ENCODE measurements around the gene EIF2B4. TPM values are rescaled to one million over a fixed set of nuclear protein-coding genes. Genes with fewer than 3 reads are reported as not detected.
A peak's percentile ranks its signal among the peaks of the same experiment; 100 is the strongest.

Gene EIF2B4
- total and polyA plus RNA-seq, 9 of the 15 experiments (the other 6 are each of a cell fraction or from before 2014, with no cell fraction given), result 29.7 to 80.3 (median 58.9) TPM

- TF ChIP-seq, protein P1, sequence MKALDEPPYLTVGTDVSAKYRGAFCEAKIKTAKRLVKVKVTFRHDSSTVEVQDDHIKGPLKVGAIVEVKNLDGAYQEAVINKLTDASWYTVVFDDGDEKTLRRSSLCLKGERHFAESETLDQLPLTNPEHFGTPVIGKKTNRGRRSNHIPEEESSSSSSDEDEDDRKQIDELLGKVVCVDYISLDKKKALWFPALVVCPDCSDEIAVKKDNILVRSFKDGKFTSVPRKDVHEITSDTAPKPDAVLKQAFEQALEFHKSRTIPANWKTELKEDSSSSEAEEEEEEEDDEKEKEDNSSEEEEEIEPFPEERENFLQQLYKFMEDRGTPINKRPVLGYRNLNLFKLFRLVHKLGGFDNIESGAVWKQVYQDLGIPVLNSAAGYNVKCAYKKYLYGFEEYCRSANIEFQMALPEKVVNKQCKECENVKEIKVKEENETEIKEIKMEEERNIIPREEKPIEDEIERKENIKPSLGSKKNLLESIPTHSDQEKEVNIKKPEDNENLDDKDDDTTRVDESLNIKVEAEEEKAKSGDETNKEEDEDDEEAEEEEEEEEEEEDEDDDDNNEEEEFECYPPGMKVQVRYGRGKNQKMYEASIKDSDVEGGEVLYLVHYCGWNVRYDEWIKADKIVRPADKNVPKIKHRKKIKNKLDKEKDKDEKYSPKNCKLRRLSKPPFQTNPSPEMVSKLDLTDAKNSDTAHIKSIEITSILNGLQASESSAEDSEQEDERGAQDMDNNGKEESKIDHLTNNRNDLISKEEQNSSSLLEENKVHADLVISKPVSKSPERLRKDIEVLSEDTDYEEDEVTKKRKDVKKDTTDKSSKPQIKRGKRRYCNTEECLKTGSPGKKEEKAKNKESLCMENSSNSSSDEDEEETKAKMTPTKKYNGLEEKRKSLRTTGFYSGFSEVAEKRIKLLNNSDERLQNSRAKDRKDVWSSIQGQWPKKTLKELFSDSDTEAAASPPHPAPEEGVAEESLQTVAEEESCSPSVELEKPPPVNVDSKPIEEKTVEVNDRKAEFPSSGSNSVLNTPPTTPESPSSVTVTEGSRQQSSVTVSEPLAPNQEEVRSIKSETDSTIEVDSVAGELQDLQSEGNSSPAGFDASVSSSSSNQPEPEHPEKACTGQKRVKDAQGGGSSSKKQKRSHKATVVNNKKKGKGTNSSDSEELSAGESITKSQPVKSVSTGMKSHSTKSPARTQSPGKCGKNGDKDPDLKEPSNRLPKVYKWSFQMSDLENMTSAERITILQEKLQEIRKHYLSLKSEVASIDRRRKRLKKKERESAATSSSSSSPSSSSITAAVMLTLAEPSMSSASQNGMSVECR (CRISPR knock-in tag; IDR thresholded peaks at IDR 0.05), result no peak
- TF ChIP-seq, protein P2, sequence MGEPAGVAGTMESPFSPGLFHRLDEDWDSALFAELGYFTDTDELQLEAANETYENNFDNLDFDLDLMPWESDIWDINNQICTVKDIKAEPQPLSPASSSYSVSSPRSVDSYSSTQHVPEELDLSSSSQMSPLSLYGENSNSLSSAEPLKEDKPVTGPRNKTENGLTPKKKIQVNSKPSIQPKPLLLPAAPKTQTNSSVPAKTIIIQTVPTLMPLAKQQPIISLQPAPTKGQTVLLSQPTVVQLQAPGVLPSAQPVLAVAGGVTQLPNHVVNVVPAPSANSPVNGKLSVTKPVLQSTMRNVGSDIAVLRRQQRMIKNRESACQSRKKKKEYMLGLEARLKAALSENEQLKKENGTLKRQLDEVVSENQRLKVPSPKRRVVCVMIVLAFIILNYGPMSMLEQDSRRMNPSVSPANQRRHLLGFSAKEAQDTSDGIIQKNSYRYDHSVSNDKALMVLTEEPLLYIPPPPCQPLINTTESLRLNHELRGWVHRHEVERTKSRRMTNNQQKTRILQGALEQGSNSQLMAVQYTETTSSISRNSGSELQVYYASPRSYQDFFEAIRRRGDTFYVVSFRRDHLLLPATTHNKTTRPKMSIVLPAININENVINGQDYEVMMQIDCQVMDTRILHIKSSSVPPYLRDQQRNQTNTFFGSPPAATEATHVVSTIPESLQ (CRISPR knock-in tag; IDR thresholded peaks at IDR 0.05), result no peak
- TF ChIP-seq ZNF263 (CRISPR knock-in tag; IDR thresholded peaks at IDR 0.05; ENCODE audit: borderline replicate concordance), result no peak
- TF ChIP-seq, protein P3, sequence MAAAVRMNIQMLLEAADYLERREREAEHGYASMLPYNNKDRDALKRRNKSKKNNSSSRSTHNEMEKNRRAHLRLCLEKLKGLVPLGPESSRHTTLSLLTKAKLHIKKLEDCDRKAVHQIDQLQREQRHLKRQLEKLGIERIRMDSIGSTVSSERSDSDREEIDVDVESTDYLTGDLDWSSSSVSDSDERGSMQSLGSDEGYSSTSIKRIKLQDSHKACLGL (CRISPR knock-in tag; IDR thresholded peaks at IDR 0.05; ENCODE audit: borderline replicate concordance, poor library complexity, severe bottlenecking), result no peak
- no peak for TF ChIP-seq KLF6 (CRISPR knock-in tag; IDR thresholded peaks at IDR 0.05; ENCODE audit: borderline replicate concordance)
- no peak for TF ChIP-seq ZNF174 (CRISPR knock-in tag; IDR thresholded peaks at IDR 0.05)
- no peak for TF ChIP-seq CBX1 (IDR thresholded peaks at IDR 0.05; ENCODE audit: low read depth)
- TF ChIP-seq TEAD1 (CRISPR knock-in tag; IDR thresholded peaks at IDR 0.05), result no peak
- TF ChIP-seq MYBL2 (IDR thresholded peaks at IDR 0.05; ENCODE audit: low read depth), result no peak
- TF ChIP-seq MYBL2 (CRISPR knock-in tag; IDR thresholded peaks at IDR 0.05; ENCODE audit: borderline replicate concordance), result no peak
- TF ChIP-seq ZNF445 (CRISPR knock-in tag; IDR thresholded peaks at IDR 0.05; ENCODE audit: low read depth), result no peak
- TF ChIP-seq, protein P4, sequence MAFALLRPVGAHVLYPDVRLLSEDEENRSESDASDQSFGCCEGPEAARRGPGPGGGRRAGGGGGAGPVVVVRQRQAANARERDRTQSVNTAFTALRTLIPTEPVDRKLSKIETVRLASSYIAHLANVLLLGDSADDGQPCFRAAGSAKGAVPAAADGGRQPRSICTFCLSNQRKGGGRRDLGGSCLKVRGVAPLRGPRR (CRISPR knock-in tag; IDR thresholded peaks at IDR 0.05), result no peak
- peak; percentile 82 for TF ChIP-seq POLR2G (IDR thresholded peaks at IDR 0.05; ENCODE audit: low read depth, low read length)
- no peak for TF ChIP-seq SREBF2 (CRISPR knock-in tag; IDR thresholded peaks at IDR 0.05)
- no peak for TF ChIP-seq CEBPG (CRISPR knock-in tag; IDR thresholded peaks at IDR 0.05)
- no peak for TF ChIP-seq CEBPG (tag; conservative IDR thresholded peaks at IDR 0.05 in 1 of 2, IDR thresholded peaks at IDR 0.05 in 1 of 2)
- TF ChIP-seq THRA (IDR thresholded peaks at IDR 0.05), result no peak
- TF ChIP-seq POLR2B (IDR thresholded peaks at IDR 0.05; ENCODE audit: low read depth, partially characterized antibody), result peak; percentile 11
Measured at GRCh38 chr2:27378096-27378808, 8.1 kb upstream of the EIF2B4 start (continued).

Measured in K562 (cell line).